Activated T-helper 17 cell treated with anti-CD3 and anti-CD28 coated beads, Interleukin-2, amount 50 U/mL, for 72 hours (primary cell): ENCODE data around the gene CNTRL. TPM values are rescaled to one million over a fixed set of nuclear protein-coding genes. Genes with fewer than 3 reads are reported as not detected.

Experiments used
- ATAC-seq: fragments of 150-1000 bp; cut with Tn5 transposase; replicated peaks from 2 replicates; pipeline ENCODE4 v1.10.0; 2021; ENCODE audit warnings: mild to moderate bottlenecking, moderate library complexity
- H3K27ac Mint-ChIP-seq: one replicate; pipeline ENCODE4 v1.8.0; 2022; ENCODE audit warnings: mixed read lengths
- H3K27me3 Mint-ChIP-seq: one replicate; pipeline ENCODE4 v1.8.0; 2022; ENCODE audit warnings: mixed read lengths
- H3K36me3 Mint-ChIP-seq: one replicate; pipeline ENCODE4 v1.8.0; 2022; ENCODE audit warnings: low read depth, mild to moderate bottlenecking, mixed read lengths
- H3K4me1 Mint-ChIP-seq: one replicate; pipeline ENCODE4 v1.8.0; 2022; ENCODE audit warnings: mixed read lengths
- H3K4me3 Mint-ChIP-seq: one replicate; pipeline ENCODE4 v1.8.0; 2022; ENCODE audit warnings: mild to moderate bottlenecking, mixed read lengths
- H3K9me3 Mint-ChIP-seq: one replicate; pipeline ENCODE4 v1.8.0; 2022; ENCODE audit warnings: mixed read lengths
- total RNA-seq, 2 donors: library from RNA; stranded (reverse); gene quantifications; one replicate each; pipeline ENCODE4 v1.2.3, GENCODE V29; 2022

CNTRL gene
- total RNA-seq, 2 donors from 2014 or later, result 58.9 to 65.4 TPM

DNA sequence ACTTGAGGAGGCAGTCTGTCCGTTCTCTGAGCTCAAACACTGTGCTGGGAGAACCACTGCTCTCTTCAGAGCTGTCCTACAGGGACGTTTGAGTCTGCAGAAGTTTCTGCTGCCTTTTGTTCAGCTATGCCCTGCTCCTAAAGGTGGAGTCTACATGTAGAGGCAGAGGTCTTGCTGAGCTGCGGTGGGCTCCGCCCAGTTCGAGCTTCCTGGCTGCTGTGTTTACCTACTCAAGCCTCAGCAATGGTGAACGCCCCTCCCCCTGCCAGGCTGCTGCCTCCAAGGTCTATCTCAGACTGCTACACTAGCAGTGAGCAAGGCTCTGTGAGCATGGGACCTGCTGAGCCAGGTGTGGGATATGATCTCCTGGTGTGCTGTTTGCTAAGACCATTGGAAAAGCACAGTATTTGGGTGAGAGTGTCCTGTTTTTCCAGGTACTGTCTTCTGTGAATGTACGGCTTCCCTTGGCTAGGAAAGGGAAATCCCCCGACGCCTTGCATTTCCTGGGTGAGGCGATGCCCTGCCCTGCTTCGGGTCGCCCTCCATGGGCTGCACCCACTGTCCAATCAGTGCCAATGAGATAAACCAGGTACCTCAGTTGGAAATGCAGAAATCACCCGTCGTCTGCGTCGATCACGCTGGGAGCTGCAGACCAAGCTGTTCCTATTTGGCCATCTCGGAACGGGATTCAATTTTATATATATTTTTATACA, 58.5 kb downstream of the CNTRL start:
- Mint-ChIP-seq H3K9me3 (peaks cover 4% of the 10 kb centered on the region), H3K4me1 (peaks cover 26% of the 10 kb centered on the region), H3K36me3 (peaks cover 90% of the 10 kb centered on the region), H3K27me3 (no peaks in the 10 kb centered on the region), H3K27ac (peak overlapping the region; percentile 25), H3K4me3 (peak overlapping the region; percentile 19)
- peak; percentile 78 for ATAC-seq

DNA sequence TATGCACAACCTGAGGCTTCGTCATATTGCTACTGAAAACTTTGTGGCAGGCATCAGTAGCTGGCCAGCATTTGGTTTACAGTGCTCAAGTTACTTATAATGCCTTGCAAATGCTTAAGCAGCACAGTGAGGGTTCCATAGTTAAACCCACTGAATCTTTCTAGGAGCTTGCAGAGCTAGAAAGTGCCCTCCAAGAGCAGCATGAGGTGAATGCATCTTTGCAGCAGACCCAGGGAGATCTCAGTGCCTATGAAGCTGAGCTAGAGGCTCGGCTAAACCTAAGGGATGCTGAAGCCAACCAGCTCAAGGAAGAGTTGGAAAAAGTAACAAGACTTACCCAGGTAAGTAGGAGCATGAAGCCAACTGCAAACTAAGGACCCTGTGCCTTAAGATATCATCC, 60.9 kb downstream of the CNTRL start:
- Mint-ChIP-seq H3K4me3 (no peak overlapping the region), H3K4me1 (peaks cover 21% of the 10 kb centered on the region), H3K36me3 (peaks cover 90% of the 10 kb centered on the region), H3K9me3 (peaks cover under 1% of the 10 kb centered on the region), H3K27ac (no peak overlapping the region), H3K27me3 (no peaks in the 10 kb centered on the region)
- ATAC-seq, result no peak

DNA sequence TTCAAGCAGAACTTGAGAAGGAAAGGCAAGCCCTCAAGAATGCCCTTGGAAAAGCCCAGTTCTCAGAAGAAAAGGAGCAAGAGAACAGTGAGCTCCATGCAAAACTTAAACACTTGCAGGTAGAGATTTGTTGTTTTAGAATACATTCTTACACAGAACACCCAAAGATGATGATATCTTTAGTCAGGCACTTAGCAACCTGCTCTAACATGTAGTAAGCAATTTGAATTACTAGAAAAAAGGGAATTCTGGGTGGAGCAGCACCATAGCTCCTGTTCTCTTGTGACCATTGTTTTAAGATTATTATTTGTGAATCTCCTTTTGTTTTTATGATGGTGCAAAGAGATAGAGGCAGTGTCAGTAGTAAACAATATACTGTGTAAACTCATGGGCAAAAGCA, 63.8 kb downstream of the CNTRL start:
- H3K27me3 Mint-ChIP-seq, result no peaks in the 10 kb centered on the region
- no peak overlapping the region for H3K27ac Mint-ChIP-seq
- H3K4me1 Mint-ChIP-seq, result peaks cover 10% of the 10 kb centered on the region
- ATAC-seq, result no peak
- peaks cover 94% of the 10 kb centered on the region for H3K36me3 Mint-ChIP-seq
- no peak overlapping the region for H3K4me3 Mint-ChIP-seq
- no peaks in the 10 kb centered on the region for H3K9me3 Mint-ChIP-seq

DNA sequence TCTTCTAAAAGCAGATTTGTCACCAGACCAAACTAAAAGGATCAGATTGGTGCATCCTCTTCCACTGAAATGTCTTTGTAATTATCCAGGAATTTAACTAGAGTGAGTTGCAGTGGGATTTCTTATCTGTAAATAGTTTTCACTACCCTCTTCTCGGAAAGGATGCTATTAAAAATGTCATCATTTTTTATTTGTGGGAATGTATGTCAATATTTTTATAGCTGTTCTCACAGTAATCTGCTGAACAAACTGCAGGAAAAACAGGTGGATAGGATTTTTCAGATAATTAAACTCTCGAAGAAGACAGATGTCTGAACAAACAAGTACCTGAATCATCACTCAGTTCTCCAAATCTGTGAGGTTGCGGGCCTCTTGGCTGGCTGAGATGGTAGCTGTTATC, 64.2 kb downstream of the CNTRL start:
- peaks cover 10% of the 10 kb centered on the region for H3K4me1 Mint-ChIP-seq

DNA sequence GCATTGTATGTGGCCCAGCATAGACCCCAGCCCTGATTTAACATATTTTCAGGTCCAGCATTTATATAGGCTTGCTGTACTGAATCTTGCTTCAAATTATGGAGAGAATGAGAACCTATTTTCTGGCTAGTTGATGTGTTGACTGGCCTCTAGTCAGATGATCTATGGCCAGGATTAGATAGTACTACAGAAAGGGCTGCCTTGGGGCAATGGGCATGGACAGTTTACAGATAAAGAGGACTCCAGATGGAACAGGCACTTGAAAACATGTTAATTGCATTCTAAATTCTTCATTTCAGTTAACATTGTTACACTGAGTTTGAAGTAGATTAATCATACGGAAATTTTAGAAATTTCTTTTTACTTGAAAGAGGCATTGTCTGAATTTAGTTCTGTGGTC, 65.4 kb downstream of the CNTRL start:
- Mint-ChIP-seq H3K9me3 (no peaks in the 10 kb centered on the region), H3K27ac (peak overlapping the region; percentile 32), H3K27me3 (no peaks in the 10 kb centered on the region), H3K36me3 (peaks cover 99% of the 10 kb centered on the region), H3K4me3 (no peak overlapping the region), H3K4me1 (peaks cover 6% of the 10 kb centered on the region)
- ATAC-seq, result no peak

More for the DNA sequence above, 64.2 kb downstream of the CNTRL start:
- Mint-ChIP-seq H3K9me3 (no peaks in the 10 kb centered on the region), H3K36me3 (peaks cover 98% of the 10 kb centered on the region), H3K27ac (peak overlapping the region; percentile 32), H3K4me3 (no peak overlapping the region), H3K27me3 (no peaks in the 10 kb centered on the region)
- no peak for ATAC-seq

DNA sequence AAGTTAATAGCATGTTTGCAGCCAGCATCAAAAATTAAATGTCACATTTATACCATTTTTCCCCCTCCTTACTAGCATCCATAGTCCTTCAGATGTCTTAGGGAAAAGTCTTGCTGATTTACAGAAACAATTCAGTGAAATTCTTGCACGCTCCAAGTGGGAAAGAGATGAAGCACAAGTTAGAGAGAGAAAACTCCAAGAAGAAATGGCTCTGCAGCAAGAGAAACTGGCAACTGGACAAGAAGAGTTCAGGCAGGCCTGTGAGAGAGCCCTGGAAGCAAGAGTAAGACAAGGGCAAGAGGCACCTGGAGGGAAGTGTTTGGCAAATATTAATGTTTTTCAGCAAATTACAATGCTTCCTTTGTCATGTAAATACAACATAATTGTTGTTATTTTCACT, 66.6 kb downstream of the CNTRL start:
- no peak overlapping the region for H3K27ac Mint-ChIP-seq

DNA sequence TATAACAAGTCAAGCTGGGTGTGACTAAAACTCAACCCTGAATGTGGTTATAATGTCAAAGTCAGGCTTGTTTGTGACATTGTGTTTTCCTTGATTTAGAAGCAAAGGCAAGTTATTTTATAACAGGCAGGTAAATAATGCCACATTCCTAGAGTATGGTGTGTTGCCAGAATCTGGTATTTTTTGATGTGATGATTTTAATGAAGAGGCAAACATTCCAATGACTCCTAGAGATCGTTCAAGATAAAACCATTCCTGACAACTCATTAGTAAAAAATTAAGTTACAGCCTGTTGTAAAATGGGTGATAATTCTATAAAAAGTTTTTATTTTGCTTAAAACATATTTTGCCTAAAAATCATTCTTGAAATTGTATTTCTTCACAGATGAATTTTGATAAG, 67.0 kb downstream of the CNTRL start:
- peaks cover 99% of the 10 kb centered on the region for H3K36me3 Mint-ChIP-seq
- ATAC-seq, result no peak

More for the DNA sequence above, 66.6 kb downstream of the CNTRL start:
- Mint-ChIP-seq H3K4me1 (peaks cover 6% of the 10 kb centered on the region), H3K27me3 (no peaks in the 10 kb centered on the region), H3K36me3 (peaks cover 99% of the 10 kb centered on the region), H3K9me3 (no peaks in the 10 kb centered on the region), H3K4me3 (no peak overlapping the region)
- ATAC-seq, result no peak

DNA sequence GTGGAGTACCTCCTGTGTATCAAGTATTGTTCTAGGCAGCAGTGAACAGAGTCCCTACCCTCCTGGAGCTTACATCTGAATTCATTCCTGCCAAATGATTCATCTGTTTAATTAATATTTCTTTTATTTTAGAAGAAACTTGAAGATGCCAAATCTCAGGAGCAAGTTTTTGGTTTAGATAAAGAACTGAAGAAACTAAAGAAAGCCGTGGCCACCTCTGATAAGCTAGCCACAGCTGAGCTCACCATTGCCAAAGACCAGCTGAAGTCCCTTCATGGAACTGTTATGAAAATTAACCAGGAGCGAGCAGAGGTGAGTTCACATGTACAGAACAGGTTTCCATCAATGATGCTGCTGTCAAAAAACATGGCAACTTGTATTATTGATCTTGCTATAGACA, 69.0 kb downstream of the CNTRL start:
- Mint-ChIP-seq H3K9me3 (no peaks in the 10 kb centered on the region), H3K27ac (no peak overlapping the region), H3K4me3 (no peak overlapping the region), H3K36me3 (peaks cover 100% of the 10 kb centered on the region), H3K27me3 (no peaks in the 10 kb centered on the region), H3K4me1 (peaks cover 16% of the 10 kb centered on the region)
- no peak for ATAC-seq

More for the DNA sequence above, 67.0 kb downstream of the CNTRL start:
- Mint-ChIP-seq H3K27me3 (no peaks in the 10 kb centered on the region), H3K9me3 (no peaks in the 10 kb centered on the region), H3K4me1 (peaks cover 9% of the 10 kb centered on the region), H3K4me3 (no peak overlapping the region), H3K27ac (no peak overlapping the region)

DNA sequence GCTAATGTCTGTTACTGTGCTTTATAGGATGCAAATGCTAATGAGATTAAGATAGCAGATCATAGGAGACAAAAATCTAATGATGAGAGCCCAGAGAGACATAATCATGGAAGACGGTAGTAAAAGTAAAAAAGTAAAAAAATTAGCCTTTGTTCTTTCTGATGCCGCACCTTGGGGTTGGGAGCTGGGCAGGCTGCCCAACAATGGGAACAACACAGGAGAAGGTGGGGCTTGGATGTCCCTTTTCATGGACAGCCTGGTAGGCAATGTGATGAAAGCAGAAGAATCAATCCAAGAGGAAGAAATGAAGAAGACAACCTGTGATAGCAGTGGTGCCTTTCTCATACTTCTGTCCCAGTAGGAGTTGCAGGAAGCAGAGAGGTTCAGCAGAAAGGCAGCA, 69.7 kb downstream of the CNTRL start:
- H3K4me1 Mint-ChIP-seq, result peaks cover 16% of the 10 kb centered on the region
- H3K9me3 Mint-ChIP-seq, result no peaks in the 10 kb centered on the region
- no peak overlapping the region for H3K4me3 Mint-ChIP-seq
- H3K27ac Mint-ChIP-seq, result no peak overlapping the region
- ATAC-seq, result no peak
- H3K36me3 Mint-ChIP-seq, result peaks cover 100% of the 10 kb centered on the region
- no peaks in the 10 kb centered on the region for H3K27me3 Mint-ChIP-seq

DNA sequence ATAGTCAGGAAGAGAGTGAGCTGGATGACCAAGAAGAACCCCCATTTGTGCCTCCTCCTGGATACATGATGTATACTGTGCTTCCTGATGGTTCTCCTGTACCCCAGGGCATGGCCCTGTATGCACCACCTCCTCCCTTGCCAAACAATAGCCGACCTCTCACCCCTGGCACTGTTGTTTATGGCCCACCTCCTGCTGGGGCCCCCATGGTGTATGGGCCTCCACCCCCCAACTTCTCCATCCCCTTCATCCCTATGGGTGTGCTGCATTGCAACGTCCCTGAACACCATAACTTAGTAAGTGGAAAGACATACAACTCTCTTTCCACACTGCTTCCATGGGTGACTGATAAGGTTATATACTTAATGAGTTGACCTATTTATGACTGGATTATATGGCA, 75.4 kb downstream of the CNTRL start:
- no peak for ATAC-seq
- H3K27ac Mint-ChIP-seq, result peak overlapping the region; percentile 31
- no peak overlapping the region for H3K4me3 Mint-ChIP-seq
- no peaks in the 10 kb centered on the region for H3K9me3 Mint-ChIP-seq
- peaks cover 23% of the 10 kb centered on the region for H3K4me1 Mint-ChIP-seq
- peaks cover 96% of the 10 kb centered on the region for H3K36me3 Mint-ChIP-seq
- no peaks in the 10 kb centered on the region for H3K27me3 Mint-ChIP-seq

DNA sequence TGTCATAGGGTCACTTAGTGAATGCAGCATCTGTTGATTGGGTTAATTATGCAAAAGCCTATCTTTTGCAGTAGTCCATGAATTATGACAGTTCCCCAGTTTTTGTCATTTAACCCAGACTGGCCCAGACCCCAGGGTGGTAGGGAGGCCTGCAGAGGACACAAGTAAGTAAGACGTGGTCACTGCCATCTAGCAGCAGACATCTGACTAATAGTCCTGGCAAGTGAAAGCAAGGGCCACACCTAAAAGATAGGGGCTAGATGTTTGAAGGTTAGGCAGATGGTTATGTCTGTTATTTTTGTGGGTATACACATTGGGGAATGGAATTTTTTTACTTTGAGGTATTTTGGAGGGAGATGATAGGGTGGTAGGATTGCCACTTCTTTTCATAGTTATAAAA, 78.9 kb downstream of the CNTRL start:
- Mint-ChIP-seq H3K27me3 (no peaks in the 10 kb centered on the region), H3K36me3 (peaks cover 95% of the 10 kb centered on the region), H3K4me3 (no peak overlapping the region), H3K4me1 (peaks cover 20% of the 10 kb centered on the region), H3K9me3 (no peaks in the 10 kb centered on the region), H3K27ac (peak overlapping the region; percentile 54)
- ATAC-seq, result no peak

DNA sequence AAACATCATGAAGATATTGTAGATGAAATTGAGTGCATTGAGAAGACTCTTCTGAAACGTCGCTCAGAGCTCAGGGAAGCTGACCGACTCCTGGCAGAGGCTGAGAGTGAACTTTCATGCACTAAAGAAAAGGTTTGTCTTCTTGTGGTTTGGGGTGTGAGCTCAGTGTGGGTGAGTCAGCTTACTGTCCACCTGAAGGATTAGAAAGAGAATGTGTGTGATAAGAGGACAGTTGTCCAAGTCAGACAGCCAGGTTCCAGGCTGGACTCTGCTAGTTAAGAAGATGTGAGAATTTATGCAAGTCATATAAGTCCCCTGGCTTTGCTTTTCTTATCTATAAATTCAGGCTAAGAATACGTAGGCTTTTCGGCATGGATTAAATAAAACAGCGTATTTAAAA, 80.0 kb downstream of the CNTRL start:
- H3K4me1 Mint-ChIP-seq, result peaks cover 20% of the 10 kb centered on the region
- H3K4me3 Mint-ChIP-seq, result no peak overlapping the region
- H3K27me3 Mint-ChIP-seq, result no peaks in the 10 kb centered on the region
- H3K27ac Mint-ChIP-seq, result peak overlapping the region; percentile 54
- ATAC-seq, result no peak
- peaks cover 95% of the 10 kb centered on the region for H3K36me3 Mint-ChIP-seq
- no peaks in the 10 kb centered on the region for H3K9me3 Mint-ChIP-seq

DNA sequence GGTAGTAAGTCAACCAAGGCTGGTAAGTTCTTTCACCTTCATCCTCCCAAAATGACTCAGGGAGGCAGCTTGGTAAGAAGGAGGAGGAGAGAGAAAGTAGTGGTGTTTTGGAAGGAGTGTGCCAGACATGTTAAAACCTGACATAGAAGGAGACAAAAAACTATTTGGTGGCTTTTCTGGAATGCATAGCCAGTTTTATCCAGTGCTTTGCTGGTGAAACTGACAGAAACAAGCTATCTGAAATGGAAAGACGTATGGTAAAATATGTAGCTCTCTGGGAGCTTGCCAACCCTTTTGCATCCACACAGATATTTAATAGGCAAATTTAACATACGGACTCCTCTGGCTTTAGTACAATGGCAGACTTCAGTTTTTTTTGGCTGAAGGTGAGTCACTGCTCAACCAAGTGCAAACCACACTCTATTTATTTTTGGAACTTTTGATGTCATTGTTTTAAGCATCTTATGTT, 81.5 kb downstream of the CNTRL start:
- H3K4me3 Mint-ChIP-seq, result peak overlapping the region; percentile 22
- H3K4me1 Mint-ChIP-seq, result peaks cover 20% of the 10 kb centered on the region
- peak; percentile 94 for ATAC-seq
- peaks cover 99% of the 10 kb centered on the region for H3K36me3 Mint-ChIP-seq
- H3K9me3 Mint-ChIP-seq, result no peaks in the 10 kb centered on the region
- H3K27me3 Mint-ChIP-seq, result no peaks in the 10 kb centered on the region
- peak overlapping the region; percentile 78 for H3K27ac Mint-ChIP-seq

DNA sequence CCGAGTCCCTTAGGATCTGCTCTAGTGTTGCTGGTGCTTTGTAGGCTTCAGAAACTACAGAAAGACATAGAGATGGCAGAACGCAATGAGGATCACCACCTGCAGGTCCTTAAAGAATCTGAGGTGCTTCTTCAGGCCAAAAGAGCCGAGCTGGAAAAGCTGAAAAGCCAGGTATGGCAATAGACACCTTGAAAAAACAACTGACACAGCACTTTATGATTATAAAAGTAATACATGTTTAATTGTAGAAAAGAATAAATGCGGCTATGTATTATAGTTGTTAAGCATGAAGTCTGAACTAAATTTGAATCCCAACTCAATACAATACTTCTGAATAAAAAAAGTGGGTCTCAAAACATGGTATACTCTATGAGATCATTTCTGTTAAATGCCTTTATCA, 83.2 kb downstream of the CNTRL start:
- H3K27me3 Mint-ChIP-seq, result no peaks in the 10 kb centered on the region

DNA sequence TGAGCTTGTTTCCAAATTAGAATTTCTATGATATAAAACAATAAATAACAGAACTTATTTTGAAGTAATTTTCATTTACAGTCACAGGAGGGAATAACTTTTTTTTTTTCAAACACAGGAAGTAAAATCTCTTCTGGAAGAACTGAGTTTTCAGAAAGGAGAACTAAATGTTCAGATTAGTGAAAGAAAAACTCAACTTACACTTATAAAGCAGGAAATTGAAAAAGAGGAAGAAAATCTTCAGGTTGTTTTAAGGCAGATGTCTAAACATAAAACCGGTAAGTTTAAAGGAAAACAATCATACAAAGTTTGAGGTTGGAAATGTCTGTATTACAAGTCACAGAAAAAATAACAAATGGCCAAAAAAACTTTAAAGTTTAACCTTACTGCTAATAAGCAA, 85.3 kb downstream of the CNTRL start:
- H3K27me3 Mint-ChIP-seq, result no peaks in the 10 kb centered on the region
- H3K4me1 Mint-ChIP-seq, result peaks cover 7% of the 10 kb centered on the region
- peak overlapping the region; percentile 36 for H3K27ac Mint-ChIP-seq
- no peak for ATAC-seq
- no peaks in the 10 kb centered on the region for H3K9me3 Mint-ChIP-seq
- peaks cover 98% of the 10 kb centered on the region for H3K36me3 Mint-ChIP-seq
- H3K4me3 Mint-ChIP-seq, result no peak overlapping the region

More for the DNA sequence above, 83.2 kb downstream of the CNTRL start:
- no peak overlapping the region for H3K27ac Mint-ChIP-seq
- no peaks in the 10 kb centered on the region for H3K9me3 Mint-ChIP-seq
- peaks cover 11% of the 10 kb centered on the region for H3K4me1 Mint-ChIP-seq
- no peak for ATAC-seq
- no peak overlapping the region for H3K4me3 Mint-ChIP-seq
- H3K36me3 Mint-ChIP-seq, result peaks cover 98% of the 10 kb centered on the region
